OCI-LY7 (cell line): ENCODE measurements around the gene TSPAN31. TPM values are rescaled to one million over a fixed set of nuclear protein-coding genes. Genes with fewer than 3 reads are reported as not detected.

ENCODE experiments used
- BruUV-seq: library from RNA; stranded (reverse); fragments of 400-500 nt; replicated peaks from 2 replicates; lab custom pipeline; 2021; lab: Mats Ljungman, UMichigan
- CTCF ChIA-PET: fragments of 300-600 bp; sonication (Branson Sonifier 250); formaldehyde crosslinking; loops from one replicate; lab custom pipeline; 2022; ENCODE audit warnings: antibody characterized with exemption; ENCODE audit not compliant: unreplicated experiment; lab: Charles Lee
- POLR2A ChIA-PET: fragments of 300-600 bp; sonication (Branson Sonifier 250); formaldehyde crosslinking; loops from one replicate; lab custom pipeline; 2022; ENCODE audit warnings: antibody characterized with exemption; lab: Charles Lee
- DNase-seq: peaks from one replicate; pipeline ENCODE4 v3.0.0-alpha.2; 2015; ENCODE audit warnings: low spot score
- H2AFZ ChIP-seq: fragments of 200-600 bp; sonication (generic), shearing (Covaris generic); 2 replicates; pipeline ENCODE4 v1.6.1; 2014; ENCODE audit warnings: mild to moderate bottlenecking, antibody characterized with exemption, low read length, moderate library complexity
- H3K27ac ChIP-seq: fragments of 200-600 bp; sonication (generic); 2 replicates; pipeline ENCODE4 v1.5.1; 2014; ENCODE audit warnings: mixed run types, low read depth, mild to moderate bottlenecking, moderate library complexity, low read length, inconsistent platforms; ENCODE audit not compliant: poor library complexity, severe bottlenecking
- H3K36me3 ChIP-seq: fragments of 200-600 bp; sonication (generic); 2 replicates; pipeline ENCODE4 v1.6.1; 2014; ENCODE audit warnings: mild to moderate bottlenecking, antibody characterized with exemption, low read length, moderate library complexity, mixed read lengths; ENCODE audit not compliant: insufficient read depth
- H3K4me1 ChIP-seq: fragments of 200-600 bp; sonication (generic); 2 replicates; pipeline ENCODE4 v1.5.1; 2014; ENCODE audit warnings: mild to moderate bottlenecking, low read length; ENCODE audit not compliant: insufficient read depth, poor library complexity, severe bottlenecking
- H3K4me2 ChIP-seq: fragments of 200-600 bp; sonication (generic); 2 replicates; pipeline ENCODE4 v1.6.1; 2014; ENCODE audit warnings: mild to moderate bottlenecking, low read length
- H3K4me3 ChIP-seq: fragments of 200-600 bp; sonication (generic); 2 replicates; pipeline ENCODE4 v1.5.1; 2014; ENCODE audit warnings: mild to moderate bottlenecking, low read depth, low read length; ENCODE audit not compliant: poor library complexity, severe bottlenecking
- H3K79me2 ChIP-seq: fragments of 200-600 bp; sonication (generic); 2 replicates; pipeline ENCODE4 v1.6.1; 2016; ENCODE audit warnings: low read depth, mild to moderate bottlenecking, low read length, moderate library complexity, mixed read lengths; ENCODE audit not compliant: insufficient read depth
- H3K9me2 ChIP-seq: fragments of 200-600 bp; sonication (generic); 2 replicates; pipeline ENCODE4 v1.6.1; 2016; ENCODE audit warnings: mild to moderate bottlenecking, low read length, mixed read lengths; ENCODE audit not compliant: insufficient read depth
- H3K9me3 ChIP-seq: fragments of 200-600 bp; sonication (generic); 2 replicates; pipeline ENCODE4 v1.6.1; 2014; ENCODE audit warnings: mild to moderate bottlenecking, mixed run types, low read length, mixed read lengths
- H4K20me1 ChIP-seq: fragments of 200-600 bp; sonication (generic); 2 replicates; pipeline ENCODE4 v1.6.1; 2014; ENCODE audit warnings: mild to moderate bottlenecking, antibody characterized with exemption, low read length, moderate library complexity, mixed read lengths; ENCODE audit not compliant: insufficient read depth
- CTCF ChIP-seq: fragments of 200-600 bp; sonication (generic); conservative IDR thresholded peaks from 2 replicates; pipeline ENCODE4 v1.5.1; 2014; ENCODE audit warnings: mild to moderate bottlenecking, antibody characterized with exemption, low read length, moderate library complexity, mixed read lengths
- EZH2phosphoT487 ChIP-seq: fragments of 200-600 bp; sonication (generic); IDR thresholded peaks from 2 replicates; pipeline ENCODE4 v1.6.1; 2018; ENCODE audit warnings: low read depth, borderline replicate concordance, mild to moderate bottlenecking, mixed run types, antibody characterized with exemption, low read length, moderate library complexity, mixed read lengths
- intact Hi-C: fragments of 100-400 bp; cut with micrococcal nuclease; formaldehyde crosslinking; loops from one replicate; pipeline ENCODE4 v1.10.0; 2022; ENCODE audit not compliant: unreplicated experiment
- total RNA-seq, 2 experiments: library from RNA; depleted of rRNA in 1 of 2; stranded (reverse); fragments of >200 nt in 1 of 2; shearing (Covaris generic) in 1 of 2; gene quantifications; 2 replicates each; pipeline ENCODE4 v1.2.3, GENCODE V29; 2014 to 2022

Gene TSPAN31
- total RNA-seq, 2 experiments from 2014 or later: 2.4 to 6.4 TPM

GRCh38 chr12:57707250-57707649, 37.6 kb upstream of the TSPAN31 start:
- Histone ChIP-seq H3K36me3 (peaks cover 63% of the 10 kb centered on the region), H3K4me2 (no peak overlapping the region), H3K27ac (no peak overlapping the region), H2AFZ (no peak overlapping the region), H3K4me3 (no peak overlapping the region), H4K20me1 (no peaks in the 10 kb centered on the region), H3K79me2 (no peaks in the 10 kb centered on the region), H3K4me1 (peaks cover 7% of the 10 kb centered on the region), H3K9me2 (no peaks in the 10 kb centered on the region), H3K9me3 (peaks cover 17% of the 10 kb centered on the region)
- ChIA-PET CTCF (no interaction called here), POLR2A (interaction anchor here (0.7 kb wide), 1 partner anchor 27 kb away, joined by 5 read pairs; no protein-coding TSS in a partner anchor)
- BruUV-seq: no TSS peak
- TF ChIP-seq EZH2phosphoT487: no peak
- no peak for TF ChIP-seq CTCF
- intact Hi-C loops: no loop called here
- no peak for DNase-seq

- Histone ChIP-seq H3K79me2 (no peaks in the 10 kb centered on the region), H3K4me3 (no peak overlapping the region), H3K9me2 (no peaks in the 10 kb centered on the region), H3K36me3 (peaks cover 61% of the 10 kb centered on the region), H3K9me3 (peaks cover 12% of the 10 kb centered on the region), H3K27ac (no peak overlapping the region), H3K4me2 (no peak overlapping the region), H3K4me1 (peaks cover 7% of the 10 kb centered on the region), H2AFZ (no peak overlapping the region), H4K20me1 (no peaks in the 10 kb centered on the region)
- TF ChIP-seq CTCF (no peak), EZH2phosphoT487 (no peak)
- BruUV-seq: no TSS peak
- intact Hi-C loops: no loop called here
- ChIA-PET CTCF (no interaction called here), POLR2A (no interaction called here)
- DNase-seq: no peak
These were observed 36.5 kb upstream of the TSPAN31 start for GRCh38 chr12:57708296-57708695.

GRCh38 chr12:57712701-57713100, 32.1 kb upstream of the TSPAN31 start:
- CTCF ChIA-PET: no interaction called here
- no peak for TF ChIP-seq EZH2phosphoT487
- TF ChIP-seq CTCF: no peak
- BruUV-seq: no TSS peak
- no peak overlapping the region for H3K4me3 ChIP-seq
- H3K4me2 ChIP-seq: no peak overlapping the region
- no peak for DNase-seq
- no peaks in the 10 kb centered on the region for H3K9me3 ChIP-seq
- POLR2A ChIA-PET: no interaction called here
- no peak overlapping the region for H3K27ac ChIP-seq
- peaks cover 43% of the 10 kb centered on the region for H3K36me3 ChIP-seq
- peaks cover 29% of the 10 kb centered on the region for H3K4me1 ChIP-seq
- no peaks in the 10 kb centered on the region for H3K79me2 ChIP-seq
- H4K20me1 ChIP-seq: no peaks in the 10 kb centered on the region
- H2AFZ ChIP-seq: no peak overlapping the region
- no peaks in the 10 kb centered on the region for H3K9me2 ChIP-seq
- intact Hi-C loops: no loop called here
